Coronary artery (tissue), 2 donors: ENCODE results near the gene C1orf198.

ENCODE experiments used
- DNase-seq: peaks from one replicate; pipeline ENCODE4 v3.0.0-alpha.2; 2017; ENCODE audit warnings: low spot score
- H3K27ac ChIP-seq, 2 donors: fragments of 200-600 bp; sonication (generic); one replicate each; pipeline ENCODE4 v1.5.1; 2016 to 2019
- H3K4me3 ChIP-seq: fragments of 200-600 bp; sonication (generic); 2 replicates; pipeline ENCODE4 v1.5.1; 2016; ENCODE audit warnings: mild to moderate bottlenecking, moderate library complexity
- TF ChIP-seq, protein P1 (sequence below): fragments of 200-600 bp; sonication (generic); IDR thresholded peaks from one replicate; pipeline ENCODE4 v1.5.1; 2019; ENCODE audit warnings: antibody characterized with exemption

The C1orf198 gene

DNA sequence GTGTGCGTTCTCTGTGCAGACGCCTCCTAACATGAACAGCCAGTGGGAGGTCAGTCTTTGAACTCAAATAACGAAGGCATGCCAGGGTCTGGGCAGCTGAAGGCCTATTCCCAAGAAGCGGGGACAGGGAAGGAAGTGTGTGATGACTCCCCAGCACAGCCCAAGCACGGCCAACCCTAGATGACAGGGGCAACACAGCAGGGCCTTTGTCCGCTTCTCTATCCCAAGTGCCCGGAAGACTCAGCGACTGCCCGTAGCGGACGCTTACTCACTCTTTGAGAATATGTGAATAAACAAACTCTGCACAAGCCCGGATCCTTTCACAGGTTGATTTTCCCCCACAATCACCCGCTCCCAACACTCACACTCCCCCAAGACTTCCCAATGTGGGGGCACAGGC is 11.2 kb downstream of the C1orf198 start:
- peak overlapping the region; percentile 92 to 96 for H3K27ac ChIP-seq
- TF ChIP-seq, protein P1, sequence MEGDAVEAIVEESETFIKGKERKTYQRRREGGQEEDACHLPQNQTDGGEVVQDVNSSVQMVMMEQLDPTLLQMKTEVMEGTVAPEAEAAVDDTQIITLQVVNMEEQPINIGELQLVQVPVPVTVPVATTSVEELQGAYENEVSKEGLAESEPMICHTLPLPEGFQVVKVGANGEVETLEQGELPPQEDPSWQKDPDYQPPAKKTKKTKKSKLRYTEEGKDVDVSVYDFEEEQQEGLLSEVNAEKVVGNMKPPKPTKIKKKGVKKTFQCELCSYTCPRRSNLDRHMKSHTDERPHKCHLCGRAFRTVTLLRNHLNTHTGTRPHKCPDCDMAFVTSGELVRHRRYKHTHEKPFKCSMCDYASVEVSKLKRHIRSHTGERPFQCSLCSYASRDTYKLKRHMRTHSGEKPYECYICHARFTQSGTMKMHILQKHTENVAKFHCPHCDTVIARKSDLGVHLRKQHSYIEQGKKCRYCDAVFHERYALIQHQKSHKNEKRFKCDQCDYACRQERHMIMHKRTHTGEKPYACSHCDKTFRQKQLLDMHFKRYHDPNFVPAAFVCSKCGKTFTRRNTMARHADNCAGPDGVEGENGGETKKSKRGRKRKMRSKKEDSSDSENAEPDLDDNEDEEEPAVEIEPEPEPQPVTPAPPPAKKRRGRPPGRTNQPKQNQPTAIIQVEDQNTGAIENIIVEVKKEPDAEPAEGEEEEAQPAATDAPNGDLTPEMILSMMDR: no peak
- H3K4me3 ChIP-seq: peak overlapping the region; percentile 52

DNA sequence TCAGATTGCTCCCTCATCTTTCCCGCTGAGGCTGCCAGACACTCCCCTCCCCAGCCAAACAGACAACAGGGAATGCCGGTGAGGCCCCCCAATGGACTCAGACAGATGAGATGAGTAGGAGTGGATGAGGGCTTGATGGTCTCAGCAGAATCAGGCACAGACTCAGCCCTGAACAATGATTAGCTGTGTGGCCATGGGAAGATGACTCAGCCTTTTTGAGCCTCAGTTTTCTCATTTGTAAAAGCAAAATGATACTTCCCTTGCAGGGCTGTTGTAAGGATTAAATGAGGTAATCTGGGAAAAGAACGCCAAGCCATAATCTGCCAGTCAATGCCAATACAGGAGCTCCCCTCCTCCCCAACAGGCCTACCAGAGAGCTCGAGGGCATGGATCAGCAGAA is 12.4 kb downstream of the C1orf198 start:
- TF ChIP-seq, protein P1: no peak
- DNase-seq: no peak
- Histone ChIP-seq H3K27ac (peak overlapping the region; percentile 92 to 96), H3K4me3 (no peak overlapping the region)

More for the DNA sequence above, 11.2 kb downstream of the C1orf198 start:
- no peak for DNase-seq

DNA sequence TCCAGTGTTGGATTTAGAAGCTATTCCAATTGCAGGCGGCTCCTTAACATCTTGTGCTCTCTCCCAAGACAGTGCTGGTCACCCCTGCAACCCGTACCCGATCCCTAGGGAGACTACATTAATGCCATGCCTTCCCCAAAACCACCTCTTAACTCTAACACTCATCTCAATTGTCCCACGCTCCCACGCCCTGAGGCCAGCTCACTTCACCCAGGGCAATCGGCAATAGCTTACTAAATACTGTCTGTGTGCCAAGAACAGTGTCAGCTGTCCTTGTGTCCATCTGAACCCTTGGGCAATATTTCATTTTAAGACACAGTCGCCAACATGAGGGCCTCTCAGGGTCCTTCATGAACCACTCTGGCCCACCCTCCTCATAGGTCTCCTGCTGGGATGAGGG is 13.9 kb downstream of the C1orf198 start:
- no peak overlapping the region for H3K4me3 ChIP-seq
- TF ChIP-seq, protein P1: no peak
- DNase-seq: no peak
- H3K27ac ChIP-seq: peak overlapping the region; percentile 92 to 96

DNA sequence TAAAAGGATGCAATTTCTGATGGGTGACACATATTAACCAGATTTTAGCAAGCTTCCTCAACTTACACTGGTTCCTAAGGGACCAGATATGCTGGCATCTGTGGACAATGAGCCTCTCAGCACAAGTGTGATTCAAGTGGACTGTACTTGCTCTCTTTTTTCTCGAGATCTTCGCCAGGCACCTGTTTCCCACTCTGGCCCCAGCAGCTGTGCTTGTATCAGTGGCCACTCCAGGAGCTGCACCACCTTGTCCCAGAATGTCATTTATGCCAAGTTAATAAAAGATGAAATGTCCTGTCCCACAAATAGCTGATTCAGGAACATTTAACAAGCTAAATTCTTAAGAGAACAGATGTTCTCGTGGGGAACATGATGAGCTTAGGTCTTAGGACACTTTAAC is 14.6 kb downstream of the C1orf198 start:
- DNase-seq: no peak
- H3K27ac ChIP-seq: peak overlapping the region; percentile 92 to 96
- TF ChIP-seq, protein P1: no peak
- H3K4me3 ChIP-seq: peak overlapping the region; percentile 16

DNA sequence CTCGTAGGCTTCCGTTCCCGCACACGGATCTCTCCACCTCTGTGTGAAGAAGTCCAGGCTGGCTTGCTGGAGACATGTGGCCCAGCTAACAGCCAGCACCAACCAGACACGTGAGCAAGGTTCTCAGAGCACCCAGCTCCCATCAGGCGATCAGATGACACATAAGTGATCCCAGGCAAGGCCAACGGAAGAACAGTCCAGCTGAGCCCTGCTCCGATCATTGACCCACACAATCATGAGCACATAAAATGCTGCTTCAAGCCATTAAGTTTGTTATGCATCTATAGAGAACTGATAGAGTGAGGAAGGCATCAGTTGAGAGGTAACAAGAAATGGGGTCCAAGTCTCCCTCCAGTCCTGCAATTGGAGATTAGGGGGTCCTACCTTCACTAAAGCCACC is 15.4 kb downstream of the C1orf198 start:
- TF ChIP-seq, protein P1: no peak
- H3K4me3 ChIP-seq: peak overlapping the region; percentile 16
- no peak for DNase-seq
- H3K27ac ChIP-seq: peak overlapping the region; percentile 92 to 96

DNA sequence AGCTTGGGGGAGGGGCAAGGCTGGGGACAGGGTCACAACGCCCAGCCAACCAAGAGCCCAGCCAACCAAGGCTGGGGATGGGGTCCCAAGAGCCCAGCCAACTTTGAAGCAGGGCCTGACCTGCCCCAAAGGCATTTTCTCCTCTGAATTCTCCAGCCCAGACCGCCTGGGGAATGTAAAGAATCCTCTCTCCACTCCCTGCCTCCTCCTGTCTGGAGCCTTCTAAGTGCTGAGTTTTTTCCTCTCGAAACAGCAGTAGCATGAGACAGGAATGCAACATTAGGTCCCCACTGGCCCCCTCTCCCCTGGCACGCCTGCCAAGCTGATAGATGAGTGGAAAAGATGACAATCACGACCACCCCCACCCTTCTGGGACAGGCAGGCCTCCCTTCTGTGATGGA is 17.0 kb downstream of the C1orf198 start:
- Histone ChIP-seq H3K27ac (peak overlapping the region; percentile 95 to 96), H3K4me3 (peak overlapping the region; percentile 13)
- no peak for DNase-seq
- TF ChIP-seq, protein P1: no peak

DNA sequence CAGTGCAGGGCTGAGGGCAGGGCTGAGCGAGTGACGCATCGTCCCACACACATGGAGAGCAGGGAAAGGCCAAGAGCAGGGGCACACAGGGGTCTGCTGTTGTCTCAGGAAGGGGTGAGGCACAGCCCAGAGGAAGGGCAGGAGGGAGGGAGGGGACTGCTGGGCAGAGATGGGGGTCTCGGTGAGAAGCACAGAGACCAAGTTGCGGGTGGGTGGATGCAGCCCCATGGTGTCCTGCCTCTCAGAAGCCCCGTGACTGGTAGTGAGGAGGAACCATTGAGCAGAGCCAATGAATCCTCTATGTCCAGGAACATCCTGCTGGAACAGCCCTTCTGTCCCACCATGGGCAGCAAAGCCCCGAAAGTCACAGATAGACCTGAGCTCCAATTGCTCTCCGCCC is 17.8 kb downstream of the C1orf198 start:
- H3K4me3 ChIP-seq: peak overlapping the region; percentile 13
- TF ChIP-seq, protein P1: no peak
- H3K27ac ChIP-seq: peak overlapping the region; percentile 95 to 96
- DNase-seq: no peak
